Esophagus (tissue), 2 donors: Measurements from ENCODE around the gene FTMT. TPM values are rescaled to one million over a fixed set of nuclear protein-coding genes. Genes with fewer than 3 reads are reported as not detected.

Experiments
- H3K27ac ChIP-seq, 2 donors: one replicate each; pipeline ENCODE4 v1.5.1; 2013; ENCODE audit warnings: low read depth in 2 of 2, mild to moderate bottlenecking in 2 of 2, inconsistent platforms in 1 of 2, low read length in 1 of 2, moderate library complexity in 1 of 2
- H3K27me3 ChIP-seq, 2 donors: one replicate each; pipeline ENCODE4 v1.6.1; 2013; ENCODE audit warnings: low read length in 2 of 2, control low read depth in 1 of 2, mild to moderate bottlenecking in 1 of 2; ENCODE audit not compliant: insufficient read depth in 2 of 2, control insufficient read depth in 1 of 2
- H3K36me3 ChIP-seq, 2 donors: one replicate each; pipeline ENCODE4 v1.6.1; 2013; ENCODE audit warnings: low read length in 1 of 2; ENCODE audit not compliant: control insufficient read depth in 2 of 2, insufficient read depth in 2 of 2
- H3K4me1 ChIP-seq, 2 donors: one replicate each; pipeline ENCODE4 v1.6.1; 2013; ENCODE audit warnings: low read length in 1 of 2; ENCODE audit not compliant: control insufficient read depth in 2 of 2, insufficient read depth in 2 of 2
- H3K4me3 ChIP-seq, 2 donors: one replicate each; pipeline ENCODE4 v1.5.1; 2013; ENCODE audit warnings: low read length in 2 of 2, mild to moderate bottlenecking in 2 of 2, low read depth in 1 of 2, moderate library complexity in 1 of 2
- H3K9me3 ChIP-seq, 2 donors: one replicate each; pipeline ENCODE4 v1.6.1; 2013; ENCODE audit warnings: mild to moderate bottlenecking in 2 of 2, low read depth in 1 of 2, low read length in 1 of 2, moderate library complexity in 1 of 2; ENCODE audit not compliant: control insufficient read depth in 2 of 2, insufficient read depth in 1 of 2
- WGBS, 2 donors: extraction: QIAGEN DNeasy Blood & Tissue Kit; methylation state at CpG; one replicate each; pipeline ENCODE4 v1.1.7; 2013; 5-methylcytosine and 5-hydroxymethylcytosine counted together
- polyA plus RNA-seq, 2 donors: library from polyadenylated mRNA; stranded (reverse); fragments of 200-250 nt; gene quantifications; one replicate each; pipeline ENCODE4 v1.2.3, GENCODE V29; 2013
- donor health status: healthy with polysubstance abuse.
- donor health status: Bipolar disorder and iron deficiency.

FTMT gene
- polyA plus RNA-seq, 2 donors, result not detected

GRCh38 chr5:121862801-121863200 is 11.1 kb downstream of the FTMT start:
- no peaks in the 10 kb centered on the region for H3K9me3 ChIP-seq
- H3K27ac ChIP-seq, result no peak overlapping the region
- H3K4me1 ChIP-seq, result no peaks in the 10 kb centered on the region
- 46 to 61% methylated on average over 3 of the region's 3 CpGs for whole genome bisulfite sequencing, 2 donors
- H3K36me3 ChIP-seq, result no peaks in the 10 kb centered on the region
- no peaks in the 10 kb centered on the region for H3K27me3 ChIP-seq
- no peak overlapping the region for H3K4me3 ChIP-seq

- 38 to 39% methylated on average over 2 of the region's 2 CpGs for WGBS, 2 donors
Observed at GRCh38 chr5:121863753-121864285, 12.1 kb downstream of the FTMT start.

GRCh38 chr5:121867403-121867802 is 15.7 kb downstream of the FTMT start:
- Histone ChIP-seq H3K27ac (no peak overlapping the region), H3K27me3 (no peaks in the 10 kb centered on the region), H3K36me3 (no peaks in the 10 kb centered on the region), H3K4me3 (no peak overlapping the region), H3K4me1 (no peaks in the 10 kb centered on the region), H3K9me3 (no peaks in the 10 kb centered on the region)
- WGBS, 2 donors, result 67 to 74% methylated on average over 3 of the region's 3 CpGs

More at GRCh38 chr5:121863753-121864285, 12.1 kb downstream of the FTMT start:
- Histone ChIP-seq H3K9me3 (no peaks in the 10 kb centered on the region), H3K36me3 (no peaks in the 10 kb centered on the region), H3K4me3 (no peak overlapping the region), H3K4me1 (no peaks in the 10 kb centered on the region), H3K27ac (no peak overlapping the region), H3K27me3 (no peaks in the 10 kb centered on the region)

GRCh38 chr5:121870489-121870888 is 18.8 kb downstream of the FTMT start:
- Histone ChIP-seq H3K36me3 (no peaks in the 10 kb centered on the region), H3K4me3 (no peak overlapping the region), H3K27me3 (no peaks in the 10 kb centered on the region), H3K4me1 (no peaks in the 10 kb centered on the region), H3K27ac (no peak overlapping the region), H3K9me3 (no peaks in the 10 kb centered on the region)
- 32 to 35% methylated on average over 2 of the region's 2 CpGs for WGBS, 2 donors

GRCh38 chr5:121872856-121873255 is 21.2 kb downstream of the FTMT start:
- H3K4me1 ChIP-seq, result no peaks in the 10 kb centered on the region
- no peak overlapping the region for H3K4me3 ChIP-seq
- no peak overlapping the region for H3K27ac ChIP-seq
- no peaks in the 10 kb centered on the region for H3K9me3 ChIP-seq
- 87% methylated on average over 2 of the region's 2 CpGs for WGBS, 2 donors
- no peaks in the 10 kb centered on the region for H3K36me3 ChIP-seq
- H3K27me3 ChIP-seq, result no peaks in the 10 kb centered on the region

- no peaks in the 10 kb centered on the region for H3K4me1 ChIP-seq
- H3K27me3 ChIP-seq, result no peaks in the 10 kb centered on the region
- 91 to 93% methylated on average over 1 of the region's 1 CpG for WGBS, 2 donors
- no peak overlapping the region for H3K4me3 ChIP-seq
- no peak overlapping the region for H3K27ac ChIP-seq
- H3K36me3 ChIP-seq, result no peaks in the 10 kb centered on the region
- no peaks in the 10 kb centered on the region for H3K9me3 ChIP-seq
Observed at GRCh38 chr5:121873409-121873808, 21.7 kb downstream of the FTMT start.

GRCh38 chr5:121885630-121886029 is 33.9 kb downstream of the FTMT start:
- WGBS, 2 donors, result 58 to 63% methylated on average over 2 of the region's 2 CpGs

GRCh38 chr5:121887727-121888126 is 36.0 kb downstream of the FTMT start:
- no peak overlapping the region for H3K4me3 ChIP-seq
- no peaks in the 10 kb centered on the region for H3K27me3 ChIP-seq
- H3K9me3 ChIP-seq, result no peaks in the 10 kb centered on the region
- H3K4me1 ChIP-seq, result no peaks in the 10 kb centered on the region
- no peaks in the 10 kb centered on the region for H3K36me3 ChIP-seq
- no peak overlapping the region for H3K27ac ChIP-seq

More at GRCh38 chr5:121885630-121886029, 33.9 kb downstream of the FTMT start:
- Histone ChIP-seq H3K9me3 (no peaks in the 10 kb centered on the region), H3K36me3 (no peaks in the 10 kb centered on the region), H3K27me3 (no peaks in the 10 kb centered on the region), H3K27ac (no peak overlapping the region), H3K4me3 (no peak overlapping the region), H3K4me1 (no peaks in the 10 kb centered on the region)

- no peaks in the 10 kb centered on the region for H3K27me3 ChIP-seq
- H3K4me3 ChIP-seq, result no peak overlapping the region
- H3K27ac ChIP-seq, result no peak overlapping the region
- H3K36me3 ChIP-seq, result no peaks in the 10 kb centered on the region
- 86 to 91% methylated on average over 11 of the region's 11 CpGs for WGBS, 2 donors
- no peaks in the 10 kb centered on the region for H3K4me1 ChIP-seq
- no peaks in the 10 kb centered on the region for H3K9me3 ChIP-seq
Observed at GRCh38 chr5:121890297-121890858, 38.7 kb downstream of the FTMT start.

- 82 to 85% methylated on average over 5 of the region's 5 CpGs for WGBS, 2 donors
- Histone ChIP-seq H3K9me3 (no peaks in the 10 kb centered on the region), H3K36me3 (no peaks in the 10 kb centered on the region), H3K4me3 (no peak overlapping the region), H3K4me1 (no peaks in the 10 kb centered on the region), H3K27me3 (no peaks in the 10 kb centered on the region), H3K27ac (no peak overlapping the region)
Observed at GRCh38 chr5:121897341-121897740, 45.7 kb downstream of the FTMT start.
